Erythroblast (primary cell): Measurements from ENCODE around the gene HEPN1.

Experiments
- GATA1 ChIP-seq: IDR thresholded peaks from 2 replicates; pipeline ENCODE4 v1.6.1; 2011; ENCODE audit warnings: low read depth, mild to moderate bottlenecking, control low read depth, low read length, moderate library complexity
- POLR2A ChIP-seq: IDR thresholded peaks from 2 replicates; pipeline ENCODE4 v1.6.1; 2011; ENCODE audit warnings: mild to moderate bottlenecking, low read length

DNA sequence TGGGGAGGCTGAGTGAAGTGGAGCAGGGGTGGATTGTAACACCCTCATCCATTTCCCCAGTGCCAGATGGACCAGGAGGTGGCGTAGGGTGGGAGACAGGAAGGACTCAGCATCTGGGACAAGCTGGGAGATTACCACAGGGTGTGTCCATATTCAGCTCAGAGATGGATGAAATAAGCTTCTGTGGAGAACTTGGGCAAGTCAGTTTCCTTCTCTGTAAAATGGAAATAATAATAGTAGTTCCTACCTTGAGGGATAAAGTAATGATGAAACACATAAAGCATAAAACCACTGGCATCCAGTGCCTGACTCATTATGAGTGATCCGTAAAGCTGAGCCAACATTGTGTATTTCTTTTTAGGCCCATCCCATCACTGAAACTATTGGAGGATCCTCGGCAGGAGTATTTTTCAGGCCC is 20.8 kb upstream of the HEPN1 start:
- TF ChIP-seq POLR2A (no peak), GATA1 (no peak)
